CD14-positive monocyte (primary cell): ENCODE data around the gene VWA3A. TPM values are rescaled to one million over a fixed set of nuclear protein-coding genes. Genes with fewer than 3 reads are reported as not detected.

Experiments used
- DNase-seq, 3 donors: peaks; one replicate each; pipeline ENCODE4 v3.0.0-alpha.2; 2011 to 2022
- H2AFZ ChIP-seq: 2 replicates; pipeline ENCODE4 v1.6.0; 2012; ENCODE audit warnings: mild to moderate bottlenecking, low read depth, low read length, inconsistent platforms; ENCODE audit not compliant: insufficient read depth, poor library complexity, severe bottlenecking
- H3K27ac ChIP-seq, 2 donors: 1 replicate in 1 of 2; 2 replicates in 1 of 2; pipeline ENCODE4 v1.5.1; 2012 to 2013; ENCODE audit warnings: low read length in 2 of 2, control low read depth in 1 of 2, inconsistent platforms in 1 of 2, low read depth in 1 of 2, mild to moderate bottlenecking in 1 of 2
- H3K27me3 ChIP-seq, 2 donors: one replicate each; pipeline versions ENCODE4 v1.6.0 to v1.6.1; 2011 to 2013; ENCODE audit warnings: low read length in 2 of 2; ENCODE audit not compliant: control insufficient read depth in 2 of 2, insufficient read depth in 2 of 2
- H3K36me3 ChIP-seq, 2 donors: replicated peaks in 1 of 2; 1 replicate in 1 of 2; 2 replicates in 1 of 2; pipeline versions ENCODE4 v1.5.1 to v1.6.1; 2012 to 2013; ENCODE audit warnings: low read length in 2 of 2, control low read depth in 1 of 2, inconsistent platforms in 1 of 2, mild to moderate bottlenecking in 1 of 2; ENCODE audit not compliant: insufficient read depth in 2 of 2, control insufficient read depth in 1 of 2
- H3K4me1 ChIP-seq, 2 donors: 1 replicate in 1 of 2; 2 replicates in 1 of 2; pipeline versions ENCODE4 v1.5.1 to v1.6.1; 2012 to 2013; ENCODE audit warnings: low read length in 2 of 2, control low read depth in 1 of 2, inconsistent platforms in 1 of 2, mild to moderate bottlenecking in 1 of 2, moderate library complexity in 1 of 2; ENCODE audit not compliant: insufficient read depth in 2 of 2, control insufficient read depth in 1 of 2
- H3K4me2 ChIP-seq: replicated peaks from 2 replicates; pipeline ENCODE3; 2012; ENCODE audit warnings: low read length, moderate library complexity, mild to moderate bottlenecking; ENCODE audit not compliant: poor library complexity, severe bottlenecking; ENCODE audit errors: extremely low read depth
- H3K4me3 ChIP-seq, 3 experiments: fragments of 200-600 bp in 1 of 3; sonication (generic) in 1 of 3; replicated peaks in 1 of 3; 1 replicate in 2 of 3; 2 replicates in 1 of 3; pipeline ENCODE4 v1.5.1; 2011 to 2013; ENCODE audit warnings: low read length in 3 of 3, mild to moderate bottlenecking in 3 of 3, control low read depth in 2 of 3, low read depth in 2 of 3, inconsistent platforms in 1 of 3, moderate library complexity in 1 of 3
- H3K79me2 ChIP-seq: 2 replicates; pipeline ENCODE4 v1.6.0; 2012; ENCODE audit warnings: mild to moderate bottlenecking, control low read depth, inconsistent platforms, low read length, moderate library complexity; ENCODE audit not compliant: insufficient read depth
- H3K9ac ChIP-seq: 2 replicates; pipeline ENCODE4 v1.6.0; 2017; ENCODE audit warnings: low read length, mild to moderate bottlenecking; ENCODE audit not compliant: insufficient read depth, poor library complexity, severe bottlenecking
- H3K9me3 ChIP-seq, 2 donors: replicated peaks in 1 of 2; 1 replicate in 1 of 2; 2 replicates in 1 of 2; pipeline versions ENCODE4 v1.5.1 to v1.6.1; 2012 to 2013; ENCODE audit warnings: low read length in 2 of 2, control low read depth in 1 of 2; ENCODE audit not compliant: control insufficient read depth in 1 of 2, insufficient read depth in 1 of 2
- H4K20me1 ChIP-seq: 2 replicates; pipeline ENCODE4 v1.6.0; 2012; ENCODE audit warnings: mild to moderate bottlenecking, low read length, control low read depth, moderate library complexity; ENCODE audit not compliant: insufficient read depth
- H3K27ac Mint-ChIP-seq, 7 donors: one replicate each; pipeline ENCODE4 v1.8.0; 2020; ENCODE audit warnings: mild to moderate bottlenecking in 7 of 7, mixed read lengths in 7 of 7, moderate library complexity in 6 of 7, inconsistent platforms in 2 of 7
- H3K27me3 Mint-ChIP-seq, 3 donors: one replicate each; pipeline ENCODE4 v1.8.0; 2021 to 2022; ENCODE audit warnings: low read depth in 3 of 3, mild to moderate bottlenecking in 3 of 3, mixed read lengths in 3 of 3, moderate library complexity in 3 of 3, inconsistent platforms in 1 of 3
- H3K36me3 Mint-ChIP-seq, 2 donors: one replicate each; pipeline ENCODE4 v1.8.0; 2020; ENCODE audit warnings: mixed read lengths in 2 of 2, inconsistent platforms in 1 of 2, mild to moderate bottlenecking in 1 of 2
- H3K4me1 Mint-ChIP-seq: one replicate; pipeline ENCODE4 v1.8.0; 2020; ENCODE audit warnings: mild to moderate bottlenecking, mixed read lengths
- H3K4me3 Mint-ChIP-seq, 2 donors: one replicate each; pipeline ENCODE4 v1.8.0; 2020; ENCODE audit warnings: mild to moderate bottlenecking in 2 of 2, mixed read lengths in 2 of 2, moderate library complexity in 1 of 2
- H3K9me3 Mint-ChIP-seq, 7 donors: one replicate each; pipeline ENCODE4 v1.8.0; 2020 to 2022; ENCODE audit warnings: mixed read lengths in 7 of 7, mild to moderate bottlenecking in 6 of 7, moderate library complexity in 6 of 7, inconsistent platforms in 2 of 7
- WGBS: methylation state at CpG from one replicate; pipeline ENCODE4 v1.1.5; 2013; ENCODE audit warnings: missing lambda C conversion rate; ENCODE audit not compliant: insufficient coverage; 5-methylcytosine and 5-hydroxymethylcytosine counted together
- intact Hi-C, 2 donors: fragments of 100-400 bp; cut with micrococcal nuclease; formaldehyde crosslinking; loops; one replicate each; pipeline versions ENCODE4 v1.15.0 to v1.15.1; 2023
- polyA plus RNA-seq, 3 donors: library from polyadenylated mRNA; depleted of rRNA in 1 of 3; unstranded in 2 of 3; stranded (reverse) in 1 of 3; fragments of 300-500 nt in 2 of 3; fragments of >200 nt in 1 of 3; fragmentation: Illumina TruSeq in 2 of 3; gene quantifications; 1 replicate in 2 of 3; 2 replicates in 1 of 3; pipeline ENCODE4 v1.2.3, GENCODE V29; 2012 to 2021
- TF ChIP-seq, protein P1 (sequence below): fragments of 200-600 bp; IDR thresholded peaks from one replicate; pipeline ENCODE4 v1.8.0; 2022; ENCODE audit warnings: antibody characterized with exemption, mild to moderate bottlenecking

Gene VWA3A
- polyA plus RNA-seq, 3 donors = 0.09 TPM; not detected in 2

DNA sequence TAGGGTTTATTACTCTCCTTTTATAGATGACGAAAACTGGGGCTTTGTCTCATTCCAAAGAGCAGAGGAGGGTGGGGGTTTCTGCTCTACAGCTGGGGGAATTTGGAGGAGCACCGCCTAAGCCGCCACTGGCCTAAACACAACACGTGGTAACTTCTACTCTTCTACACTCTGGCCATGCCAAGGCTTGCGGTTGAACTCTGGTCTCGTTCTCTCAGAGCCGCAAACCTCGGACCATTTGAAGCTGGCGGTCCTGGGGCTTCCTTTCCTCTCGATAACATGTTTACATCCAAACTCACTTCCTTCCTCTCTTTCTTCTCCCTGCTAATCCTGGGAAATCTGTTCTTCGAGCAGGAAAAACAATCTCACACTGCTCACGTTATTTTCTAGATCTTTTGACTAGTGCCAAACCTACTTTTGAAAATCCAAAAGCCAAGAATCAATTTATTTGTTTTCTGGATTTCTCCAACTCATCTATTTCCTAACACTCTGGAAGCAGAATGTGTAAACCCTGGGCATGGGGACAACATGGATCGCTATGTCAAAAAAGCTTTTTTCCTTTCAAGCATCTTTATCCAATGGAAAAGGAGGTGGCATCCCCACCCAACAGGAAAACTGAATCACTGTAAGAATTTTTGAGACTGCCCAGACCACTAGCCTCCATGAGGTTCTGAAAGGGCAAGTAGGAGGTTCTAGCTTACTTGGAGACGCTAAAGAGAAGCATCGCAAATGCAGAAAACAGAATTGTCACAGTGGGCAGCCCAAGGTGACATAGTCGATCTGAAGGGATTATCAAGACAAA is 100.1 kb downstream of the VWA3A start:
- Histone ChIP-seq H2AFZ (peak overlapping the region; percentile 28), H3K27ac (peak overlapping the region; percentile 91 to 94), H3K4me1 (peaks cover 49 to 53% of the 10 kb centered on the region in 2 donors), H3K27me3 (no peaks in the 10 kb centered on the region), H4K20me1 (no peaks in the 10 kb centered on the region), H3K4me2 (peak overlapping the region; percentile 80), H3K4me3 (peak overlapping the region; percentile 26 to 82 (median 55)), H3K79me2 (no peaks in the 10 kb centered on the region), H3K36me3 (no peaks in the 10 kb centered on the region), H3K9ac (peak overlapping the region; percentile 70), H3K9me3 (no peaks in the 10 kb centered on the region)
- Mint-ChIP-seq H3K27ac (peak overlapping the region; percentile 98 to 100 (median 100)), H3K4me3 (peak overlapping the region; percentile 88 to 95), H3K4me1 (peaks cover 44% of the 10 kb centered on the region), H3K36me3 (no peaks in the 10 kb centered on the region), H3K27me3 (peaks cover 6 to 12% (median 10%) of the 10 kb centered on the region in 3 donors), H3K9me3 (no peaks in the 10 kb centered on the region)
- intact Hi-C loops = loop anchor here (5.0 to 10.0 kb wide), 3 partner anchors 182 to 670 kb away; partner anchors contain the start of genes CDR2 (in 2 of the 2) and METTL9 (in 1 of the 2)
- 21% methylated on average over 12 of the region's 16 CpGs for WGBS
- peak; percentile 77 to 96 (median 80) for DNase-seq
- TF ChIP-seq, protein P1, sequence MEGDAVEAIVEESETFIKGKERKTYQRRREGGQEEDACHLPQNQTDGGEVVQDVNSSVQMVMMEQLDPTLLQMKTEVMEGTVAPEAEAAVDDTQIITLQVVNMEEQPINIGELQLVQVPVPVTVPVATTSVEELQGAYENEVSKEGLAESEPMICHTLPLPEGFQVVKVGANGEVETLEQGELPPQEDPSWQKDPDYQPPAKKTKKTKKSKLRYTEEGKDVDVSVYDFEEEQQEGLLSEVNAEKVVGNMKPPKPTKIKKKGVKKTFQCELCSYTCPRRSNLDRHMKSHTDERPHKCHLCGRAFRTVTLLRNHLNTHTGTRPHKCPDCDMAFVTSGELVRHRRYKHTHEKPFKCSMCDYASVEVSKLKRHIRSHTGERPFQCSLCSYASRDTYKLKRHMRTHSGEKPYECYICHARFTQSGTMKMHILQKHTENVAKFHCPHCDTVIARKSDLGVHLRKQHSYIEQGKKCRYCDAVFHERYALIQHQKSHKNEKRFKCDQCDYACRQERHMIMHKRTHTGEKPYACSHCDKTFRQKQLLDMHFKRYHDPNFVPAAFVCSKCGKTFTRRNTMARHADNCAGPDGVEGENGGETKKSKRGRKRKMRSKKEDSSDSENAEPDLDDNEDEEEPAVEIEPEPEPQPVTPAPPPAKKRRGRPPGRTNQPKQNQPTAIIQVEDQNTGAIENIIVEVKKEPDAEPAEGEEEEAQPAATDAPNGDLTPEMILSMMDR = no peak

DNA sequence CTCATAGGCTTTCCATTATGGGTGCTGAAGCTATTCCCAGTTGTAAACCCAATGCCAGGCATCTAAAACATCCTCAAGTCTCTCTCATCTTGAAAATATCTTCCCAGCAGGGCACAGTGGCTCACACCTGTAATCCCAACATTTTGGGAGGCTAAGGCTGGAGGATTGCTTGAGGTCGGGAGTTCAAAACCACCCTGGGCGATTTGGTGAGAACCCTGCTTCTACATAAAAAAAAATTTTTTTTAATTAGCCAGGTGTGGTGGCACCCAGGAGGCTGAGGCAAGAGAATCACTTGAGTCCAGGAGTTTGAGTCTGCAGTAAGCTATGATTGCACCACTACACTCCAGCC is 100.7 kb downstream of the VWA3A start:
- no peaks in the 10 kb centered on the region for H3K9me3 ChIP-seq
- Mint-ChIP-seq H3K9me3 (no peaks in the 10 kb centered on the region), H3K27ac (peak overlapping the region in 1 of 7 donors; percentile 25), H3K4me1 (peaks cover 44% of the 10 kb centered on the region), H3K4me3 (no peak overlapping the region), H3K27me3 (peaks cover 6 to 12% (median 10%) of the 10 kb centered on the region in 3 donors), H3K36me3 (no peaks in the 10 kb centered on the region)
- intact Hi-C loops = loop anchor here (5.0 to 10.0 kb wide), 3 partner anchors 182 to 671 kb away; partner anchors contain the start of genes CDR2 (in 2 of the 2) and METTL9 (in 1 of the 2)
- no peaks in the 10 kb centered on the region for H4K20me1 ChIP-seq
- no peak overlapping the region for H3K4me3 ChIP-seq
- TF ChIP-seq, protein P1 = no peak
- H3K79me2 ChIP-seq = no peaks in the 10 kb centered on the region
- no peak overlapping the region for H3K9ac ChIP-seq
- no CpG with 5 or more reads among the region's 2 CpGs for WGBS
- no peak overlapping the region for H3K27ac ChIP-seq
- H3K36me3 ChIP-seq = no peaks in the 10 kb centered on the region
- H3K27me3 ChIP-seq = no peaks in the 10 kb centered on the region
- H3K4me2 ChIP-seq = no peak overlapping the region
- DNase-seq = no peak
- no peak overlapping the region for H2AFZ ChIP-seq
- H3K4me1 ChIP-seq = peaks cover 49 to 53% of the 10 kb centered on the region in 2 donors
